Smooth muscle cell (in vitro differentiated cells): ENCODE results near the gene TMEM196. TPM values are rescaled to one million over a fixed set of nuclear protein-coding genes. Genes with fewer than 3 reads are reported as not detected.

Experiments
- DNase-seq: peaks from one replicate; lab custom pipeline; 2025; ENCODE audit not compliant: unreplicated experiment; lab: John Stamatoyannopoulos, UW
- H2AFZ ChIP-seq: fragments of 200-600 bp; sonication (generic); 2 replicates; pipeline ENCODE4 v1.6.0; 2016; ENCODE audit warnings: antibody characterized with exemption, low read depth, mild to moderate bottlenecking
- H3F3A ChIP-seq: fragments of 200-600 bp; sonication (generic); 2 replicates; pipeline ENCODE4 v1.6.0; 2017; ENCODE audit warnings: antibody characterized with exemption, low read depth
- H3K27ac ChIP-seq: fragments of 200-600 bp; sonication (generic); 2 replicates; pipeline ENCODE4 v1.5.1; 2016; ENCODE audit warnings: low read depth, mild to moderate bottlenecking
- H3K27me3 ChIP-seq: fragments of 200-600 bp; sonication (generic); 2 replicates; pipeline ENCODE4 v1.6.1; 2016; ENCODE audit warnings: low read depth, mild to moderate bottlenecking
- H3K36me3 ChIP-seq: fragments of 200-600 bp; sonication (generic); 2 replicates; pipeline ENCODE4 v1.5.1; 2016; ENCODE audit warnings: low read depth
- H3K4me1 ChIP-seq: fragments of 200-600 bp; sonication (generic); 2 replicates; pipeline ENCODE4 v1.5.1; 2016; ENCODE audit warnings: low read depth
- H3K4me2 ChIP-seq: fragments of 200-600 bp; sonication (generic); 2 replicates; pipeline ENCODE4 v1.6.0; 2016; ENCODE audit warnings: mild to moderate bottlenecking
- H3K4me3 ChIP-seq: fragments of 200-600 bp; sonication (generic); 2 replicates; pipeline ENCODE4 v1.5.1; 2016; ENCODE audit warnings: mild to moderate bottlenecking
- H3K79me2 ChIP-seq: fragments of 200-600 bp; sonication (generic); 2 replicates; pipeline ENCODE4 v1.6.0; 2016; ENCODE audit warnings: low read depth, mild to moderate bottlenecking
- H3K9ac ChIP-seq: fragments of 200-600 bp; sonication (generic); 2 replicates; pipeline ENCODE4 v1.6.0; 2016; ENCODE audit warnings: low read depth
- H3K9me3 ChIP-seq: fragments of 200-600 bp; sonication (generic); replicated peaks from 2 replicates; pipeline ENCODE4 v1.5.1; 2016; ENCODE audit warnings: low read depth
- H4K20me1 ChIP-seq: fragments of 200-600 bp; sonication (generic); 2 replicates; pipeline ENCODE4 v1.6.0; 2016; ENCODE audit warnings: low read depth
- WGBS: methylation state at CpG from one replicate; pipeline ENCODE4 v1.1.7; 2016; ENCODE audit warnings: low lambda C conversion rate; 5-methylcytosine and 5-hydroxymethylcytosine counted together
- polyA plus RNA-seq: library from polyadenylated mRNA; unstranded; fragments of >200 nt; fragmentation: Nextera tagmentation; extraction: Ambion mirVana; gene quantifications from 2 replicates; pipeline ENCODE4 v1.2.1, GENCODE V29; 2016
- total RNA-seq: library from RNA; depleted of rRNA; stranded (reverse); fragments of >200 nt; gene quantifications from 2 replicates; pipeline ENCODE4 v1.2.3, GENCODE V29; 2014
- TF ChIP-seq, protein P1 (sequence below): fragments of 200-600 bp; sonication (generic); IDR thresholded peaks from 2 replicates; pipeline ENCODE4 v1.5.1; 2017; ENCODE audit warnings: borderline replicate concordance, mild to moderate bottlenecking, antibody characterized with exemption; ENCODE audit not compliant: insufficient read depth, poor library complexity, severe bottlenecking

The TMEM196 gene
- total and polyA plus RNA-seq, 2 experiments from 2014 or later: not detected

DNA sequence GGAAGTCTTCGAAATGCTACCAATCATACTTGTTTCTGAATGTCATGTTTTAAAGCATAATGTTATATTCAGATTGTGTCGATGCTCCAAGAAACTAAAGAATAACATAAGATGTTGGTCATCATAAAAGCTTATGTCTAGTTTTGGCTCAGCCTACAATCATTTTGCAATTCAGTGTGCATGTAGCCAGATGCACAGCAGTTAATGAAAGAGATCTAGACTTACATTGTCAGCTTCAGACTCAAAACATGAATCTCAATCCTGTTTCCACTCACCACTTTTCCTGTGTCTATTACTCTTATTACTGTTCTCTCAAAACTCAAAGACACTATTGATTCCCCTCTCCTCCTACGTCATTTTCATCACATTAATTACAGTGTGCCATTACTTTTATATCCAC lies 21.4 kb downstream of the TMEM196 start:
- no peak overlapping the region for H2AFZ ChIP-seq
- H3K9ac ChIP-seq: no peak overlapping the region
- no peak for DNase-seq
- H3K27ac ChIP-seq: no peak overlapping the region
- no peaks in the 10 kb centered on the region for H3K4me1 ChIP-seq
- H3K27me3 ChIP-seq: no peaks in the 10 kb centered on the region
- no peak overlapping the region for H3K4me2 ChIP-seq
- H3K79me2 ChIP-seq: no peaks in the 10 kb centered on the region
- H3K9me3 ChIP-seq: no peaks in the 10 kb centered on the region
- no peaks in the 10 kb centered on the region for H4K20me1 ChIP-seq
- TF ChIP-seq, protein P1, sequence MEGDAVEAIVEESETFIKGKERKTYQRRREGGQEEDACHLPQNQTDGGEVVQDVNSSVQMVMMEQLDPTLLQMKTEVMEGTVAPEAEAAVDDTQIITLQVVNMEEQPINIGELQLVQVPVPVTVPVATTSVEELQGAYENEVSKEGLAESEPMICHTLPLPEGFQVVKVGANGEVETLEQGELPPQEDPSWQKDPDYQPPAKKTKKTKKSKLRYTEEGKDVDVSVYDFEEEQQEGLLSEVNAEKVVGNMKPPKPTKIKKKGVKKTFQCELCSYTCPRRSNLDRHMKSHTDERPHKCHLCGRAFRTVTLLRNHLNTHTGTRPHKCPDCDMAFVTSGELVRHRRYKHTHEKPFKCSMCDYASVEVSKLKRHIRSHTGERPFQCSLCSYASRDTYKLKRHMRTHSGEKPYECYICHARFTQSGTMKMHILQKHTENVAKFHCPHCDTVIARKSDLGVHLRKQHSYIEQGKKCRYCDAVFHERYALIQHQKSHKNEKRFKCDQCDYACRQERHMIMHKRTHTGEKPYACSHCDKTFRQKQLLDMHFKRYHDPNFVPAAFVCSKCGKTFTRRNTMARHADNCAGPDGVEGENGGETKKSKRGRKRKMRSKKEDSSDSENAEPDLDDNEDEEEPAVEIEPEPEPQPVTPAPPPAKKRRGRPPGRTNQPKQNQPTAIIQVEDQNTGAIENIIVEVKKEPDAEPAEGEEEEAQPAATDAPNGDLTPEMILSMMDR: no peak
- no peak overlapping the region for H3K4me3 ChIP-seq
- no peaks in the 10 kb centered on the region for H3F3A ChIP-seq
- no peaks in the 10 kb centered on the region for H3K36me3 ChIP-seq
- WGBS: 97% methylated on average over 3 of the region's 3 CpGs

DNA sequence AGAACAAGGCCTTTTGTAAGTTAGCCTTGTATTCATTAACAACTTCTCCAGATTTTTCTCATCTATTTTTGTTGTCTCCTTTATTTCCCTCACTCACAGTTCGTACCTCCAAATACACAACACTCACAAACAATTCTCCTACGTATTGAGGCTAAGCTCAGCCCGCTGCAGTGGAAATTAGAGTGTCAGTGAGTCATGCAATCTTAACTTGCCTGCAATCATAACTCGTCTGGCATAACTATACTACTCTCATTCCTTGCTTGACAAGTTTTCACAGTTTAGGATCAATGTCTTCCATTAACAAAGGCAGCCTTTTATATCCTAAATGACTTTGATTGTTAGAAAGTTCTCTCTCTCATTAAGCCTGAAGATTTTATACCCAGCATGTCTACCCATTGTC lies 23.8 kb downstream of the TMEM196 start:
- H3K9ac ChIP-seq: no peak overlapping the region
- H3K9me3 ChIP-seq: no peaks in the 10 kb centered on the region
- TF ChIP-seq, protein P1: no peak
- no peaks in the 10 kb centered on the region for H3K79me2 ChIP-seq
- no peaks in the 10 kb centered on the region for H4K20me1 ChIP-seq
- no peak overlapping the region for H3K4me3 ChIP-seq
- no peak overlapping the region for H3K27ac ChIP-seq
- no peak for DNase-seq
- H3K4me2 ChIP-seq: no peak overlapping the region
- H2AFZ ChIP-seq: no peak overlapping the region
- no peaks in the 10 kb centered on the region for H3F3A ChIP-seq
- H3K27me3 ChIP-seq: no peaks in the 10 kb centered on the region
- no peaks in the 10 kb centered on the region for H3K36me3 ChIP-seq
- 18% methylated on average over 4 of the region's 4 CpGs for whole genome bisulfite sequencing
- H3K4me1 ChIP-seq: no peaks in the 10 kb centered on the region

DNA sequence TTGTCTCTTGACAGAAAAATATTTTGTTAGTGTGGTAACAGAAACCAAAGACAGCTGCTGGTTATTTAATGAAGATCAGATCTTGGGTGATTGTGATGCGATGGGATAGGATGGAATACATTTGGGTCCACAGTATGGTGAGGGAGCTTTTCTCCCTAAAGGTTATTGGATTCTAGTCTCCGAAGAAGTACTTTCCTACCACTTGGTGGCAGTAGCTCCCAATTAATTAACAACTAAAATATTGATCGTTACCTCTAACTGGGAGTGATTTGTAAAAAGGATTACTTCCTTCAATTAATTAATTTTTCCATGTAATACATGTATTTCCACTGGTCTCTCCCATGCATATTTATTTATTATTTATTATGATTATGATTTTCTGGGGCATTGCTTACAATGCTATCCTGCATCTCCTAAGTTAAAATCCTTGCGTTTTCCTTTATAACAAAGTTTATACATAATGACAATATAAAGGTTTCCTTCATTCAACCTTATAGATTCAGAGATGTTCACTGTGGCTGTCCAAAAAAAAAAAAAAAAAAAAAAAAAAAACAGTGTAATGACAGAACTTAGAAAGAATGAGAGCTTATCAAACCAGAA lies 25.6 kb downstream of the TMEM196 start:
- 30% methylated on average over 4 of the region's 4 CpGs for WGBS
- TF ChIP-seq, protein P1: peak; percentile 57
- no peak for DNase-seq

DNA sequence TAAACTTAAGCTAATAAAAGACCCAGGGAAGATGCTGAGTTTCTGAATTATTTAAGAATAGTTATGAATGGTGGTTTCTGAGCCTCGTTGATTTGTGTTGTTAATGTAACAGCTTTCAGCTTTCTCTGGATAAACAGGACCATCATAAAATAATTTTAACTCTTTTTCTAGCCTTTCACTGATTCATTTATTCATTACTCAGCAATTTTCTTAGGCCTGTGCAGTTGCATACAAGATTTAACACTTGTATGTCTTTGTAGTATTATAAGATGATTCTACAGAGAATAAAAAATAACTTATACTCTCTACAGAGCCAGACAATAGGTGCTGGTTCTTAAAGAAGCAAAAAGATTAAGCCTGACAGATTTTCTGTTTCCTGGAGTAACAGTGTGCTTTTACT lies 29.3 kb downstream of the TMEM196 start:
- no peaks in the 10 kb centered on the region for H4K20me1 ChIP-seq
- no peaks in the 10 kb centered on the region for H3F3A ChIP-seq
- H3K4me1 ChIP-seq: no peaks in the 10 kb centered on the region
- no peak overlapping the region for H3K4me2 ChIP-seq
- no peaks in the 10 kb centered on the region for H3K79me2 ChIP-seq
- no peaks in the 10 kb centered on the region for H3K9me3 ChIP-seq
- TF ChIP-seq, protein P1: no peak
- DNase-seq: no peak
- no peak overlapping the region for H3K27ac ChIP-seq
- no peaks in the 10 kb centered on the region for H3K27me3 ChIP-seq
- no peaks in the 10 kb centered on the region for H3K36me3 ChIP-seq
- no peak overlapping the region for H3K4me3 ChIP-seq
- H3K9ac ChIP-seq: no peak overlapping the region
- no peak overlapping the region for H2AFZ ChIP-seq
- 68% methylated on average over 1 of the region's 1 CpG for WGBS

More for the DNA sequence above, 25.6 kb downstream of the TMEM196 start:
- Histone ChIP-seq H3K4me3 (no peak overlapping the region), H3K79me2 (no peaks in the 10 kb centered on the region), H3K36me3 (no peaks in the 10 kb centered on the region), H3K27me3 (no peaks in the 10 kb centered on the region), H3K9ac (no peak overlapping the region), H3K9me3 (no peaks in the 10 kb centered on the region), H3K4me2 (no peak overlapping the region), H3F3A (no peaks in the 10 kb centered on the region), H4K20me1 (no peaks in the 10 kb centered on the region), H3K27ac (no peak overlapping the region), H2AFZ (no peak overlapping the region), H3K4me1 (no peaks in the 10 kb centered on the region)
